ENCODE data around the gene CYP26A1. TPM values are rescaled to one million over a fixed set of nuclear protein-coding genes. Genes with fewer than 3 reads are reported as not detected.
A peak's percentile ranks its signal among the peaks of the same experiment; 100 is the strongest.

The CYP26A1 gene
- total and polyA plus RNA-seq, 2 experiments from 2014 or later = 1.2 to 1.8 TPM

DNA sequence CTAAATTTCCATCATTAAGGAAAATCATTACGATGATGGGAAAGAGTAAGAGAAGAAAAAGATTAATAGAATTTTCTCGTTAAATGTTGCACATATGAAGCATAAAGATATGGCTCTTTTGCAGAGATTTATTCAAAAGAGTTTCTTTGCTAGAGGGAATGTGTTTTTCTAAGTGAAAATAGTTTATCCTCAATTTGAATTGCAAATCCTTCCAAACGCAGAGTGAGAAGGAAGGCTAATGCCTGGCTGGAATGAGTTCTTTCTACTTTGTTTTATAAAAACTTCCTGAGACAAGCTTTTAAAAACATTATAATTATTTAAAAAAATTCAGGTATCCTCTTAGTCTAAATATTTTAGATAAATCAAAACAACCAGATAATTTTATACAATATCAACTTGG is 14.2 kb downstream of the CYP26A1 start:
- no peak for ATAC-seq
- peak overlapping the region; percentile 42 for H3K4me2 ChIP-seq
- H2AFZ ChIP-seq = no peak overlapping the region
- Mint-ChIP-seq H3K4me1 (peaks cover 26% of the 10 kb centered on the region), H3K36me3 (ENCODE audit: low read depth) (peaks cover 8% of the 10 kb centered on the region; the same call in 2 of the 3 replicates), H3K9me3 (peaks cover 2% of the 10 kb centered on the region; the same call in 2 of the 3 replicates), H3K27ac (0 out of 2 replicates have a peak overlapping the region, but pooled peaks have one; percentile 1), H3K4me3 (no peak overlapping the region), H3K27me3 (ENCODE audit: insufficient read depth, low read depth, poor library complexity) (peaks cover 12% of the 10 kb centered on the region)
- peaks cover 22% of the 10 kb centered on the region for H3K4me1 ChIP-seq (ENCODE audit: insufficient read depth)
- H3F3A ChIP-seq (replicated peaks; ENCODE audit: low read depth) = no peaks in the 10 kb centered on the region; the same call in 1 of the 2 replicates
- peak overlapping the region; percentile 65 for H3K27ac ChIP-seq (ENCODE audit: low read depth)
- H3K27me3 ChIP-seq (ENCODE audit: insufficient read depth) = no peaks in the 10 kb centered on the region
- no peaks in the 10 kb centered on the region for H3K36me3 ChIP-seq (ENCODE audit: insufficient read depth)
- peaks cover 15% of the 10 kb centered on the region; the same call in 1 of the 2 replicates for H3K9me2 ChIP-seq (ENCODE audit: insufficient read depth)
- no peak overlapping the region for H3K4me3 ChIP-seq
- no peaks in the 10 kb centered on the region for H4K20me1 ChIP-seq (replicated peaks; ENCODE audit: insufficient read depth)
- TF ChIP-seq EZH2phosphoT487 (IDR thresholded peaks at IDR 0.05; ENCODE audit: unreplicated experiment) (no peak), EZH2 (IDR thresholded peaks at IDR 0.05; ENCODE audit: low read depth, unreplicated experiment) (no peak), POLR2AphosphoS5 (IDR thresholded peaks at IDR 0.05; ENCODE audit: low read depth) (no peak), JUNB (IDR thresholded peaks at IDR 0.05; ENCODE audit: unreplicated experiment) (no peak), STAT1 (IDR thresholded peaks at IDR 0.05; ENCODE audit: unreplicated experiment) (no peak), ZNF331 (CRISPR knock-in tag; IDR thresholded peaks at IDR 0.05; ENCODE audit: low read depth) (no peak), ZNF114 (CRISPR knock-in tag; IDR thresholded peaks at IDR 0.05) (no peak), NANOG (IDR thresholded peaks at IDR 0.05; ENCODE audit: borderline replicate concordance) (no peak)
- TF ChIP-seq, protein P1, sequence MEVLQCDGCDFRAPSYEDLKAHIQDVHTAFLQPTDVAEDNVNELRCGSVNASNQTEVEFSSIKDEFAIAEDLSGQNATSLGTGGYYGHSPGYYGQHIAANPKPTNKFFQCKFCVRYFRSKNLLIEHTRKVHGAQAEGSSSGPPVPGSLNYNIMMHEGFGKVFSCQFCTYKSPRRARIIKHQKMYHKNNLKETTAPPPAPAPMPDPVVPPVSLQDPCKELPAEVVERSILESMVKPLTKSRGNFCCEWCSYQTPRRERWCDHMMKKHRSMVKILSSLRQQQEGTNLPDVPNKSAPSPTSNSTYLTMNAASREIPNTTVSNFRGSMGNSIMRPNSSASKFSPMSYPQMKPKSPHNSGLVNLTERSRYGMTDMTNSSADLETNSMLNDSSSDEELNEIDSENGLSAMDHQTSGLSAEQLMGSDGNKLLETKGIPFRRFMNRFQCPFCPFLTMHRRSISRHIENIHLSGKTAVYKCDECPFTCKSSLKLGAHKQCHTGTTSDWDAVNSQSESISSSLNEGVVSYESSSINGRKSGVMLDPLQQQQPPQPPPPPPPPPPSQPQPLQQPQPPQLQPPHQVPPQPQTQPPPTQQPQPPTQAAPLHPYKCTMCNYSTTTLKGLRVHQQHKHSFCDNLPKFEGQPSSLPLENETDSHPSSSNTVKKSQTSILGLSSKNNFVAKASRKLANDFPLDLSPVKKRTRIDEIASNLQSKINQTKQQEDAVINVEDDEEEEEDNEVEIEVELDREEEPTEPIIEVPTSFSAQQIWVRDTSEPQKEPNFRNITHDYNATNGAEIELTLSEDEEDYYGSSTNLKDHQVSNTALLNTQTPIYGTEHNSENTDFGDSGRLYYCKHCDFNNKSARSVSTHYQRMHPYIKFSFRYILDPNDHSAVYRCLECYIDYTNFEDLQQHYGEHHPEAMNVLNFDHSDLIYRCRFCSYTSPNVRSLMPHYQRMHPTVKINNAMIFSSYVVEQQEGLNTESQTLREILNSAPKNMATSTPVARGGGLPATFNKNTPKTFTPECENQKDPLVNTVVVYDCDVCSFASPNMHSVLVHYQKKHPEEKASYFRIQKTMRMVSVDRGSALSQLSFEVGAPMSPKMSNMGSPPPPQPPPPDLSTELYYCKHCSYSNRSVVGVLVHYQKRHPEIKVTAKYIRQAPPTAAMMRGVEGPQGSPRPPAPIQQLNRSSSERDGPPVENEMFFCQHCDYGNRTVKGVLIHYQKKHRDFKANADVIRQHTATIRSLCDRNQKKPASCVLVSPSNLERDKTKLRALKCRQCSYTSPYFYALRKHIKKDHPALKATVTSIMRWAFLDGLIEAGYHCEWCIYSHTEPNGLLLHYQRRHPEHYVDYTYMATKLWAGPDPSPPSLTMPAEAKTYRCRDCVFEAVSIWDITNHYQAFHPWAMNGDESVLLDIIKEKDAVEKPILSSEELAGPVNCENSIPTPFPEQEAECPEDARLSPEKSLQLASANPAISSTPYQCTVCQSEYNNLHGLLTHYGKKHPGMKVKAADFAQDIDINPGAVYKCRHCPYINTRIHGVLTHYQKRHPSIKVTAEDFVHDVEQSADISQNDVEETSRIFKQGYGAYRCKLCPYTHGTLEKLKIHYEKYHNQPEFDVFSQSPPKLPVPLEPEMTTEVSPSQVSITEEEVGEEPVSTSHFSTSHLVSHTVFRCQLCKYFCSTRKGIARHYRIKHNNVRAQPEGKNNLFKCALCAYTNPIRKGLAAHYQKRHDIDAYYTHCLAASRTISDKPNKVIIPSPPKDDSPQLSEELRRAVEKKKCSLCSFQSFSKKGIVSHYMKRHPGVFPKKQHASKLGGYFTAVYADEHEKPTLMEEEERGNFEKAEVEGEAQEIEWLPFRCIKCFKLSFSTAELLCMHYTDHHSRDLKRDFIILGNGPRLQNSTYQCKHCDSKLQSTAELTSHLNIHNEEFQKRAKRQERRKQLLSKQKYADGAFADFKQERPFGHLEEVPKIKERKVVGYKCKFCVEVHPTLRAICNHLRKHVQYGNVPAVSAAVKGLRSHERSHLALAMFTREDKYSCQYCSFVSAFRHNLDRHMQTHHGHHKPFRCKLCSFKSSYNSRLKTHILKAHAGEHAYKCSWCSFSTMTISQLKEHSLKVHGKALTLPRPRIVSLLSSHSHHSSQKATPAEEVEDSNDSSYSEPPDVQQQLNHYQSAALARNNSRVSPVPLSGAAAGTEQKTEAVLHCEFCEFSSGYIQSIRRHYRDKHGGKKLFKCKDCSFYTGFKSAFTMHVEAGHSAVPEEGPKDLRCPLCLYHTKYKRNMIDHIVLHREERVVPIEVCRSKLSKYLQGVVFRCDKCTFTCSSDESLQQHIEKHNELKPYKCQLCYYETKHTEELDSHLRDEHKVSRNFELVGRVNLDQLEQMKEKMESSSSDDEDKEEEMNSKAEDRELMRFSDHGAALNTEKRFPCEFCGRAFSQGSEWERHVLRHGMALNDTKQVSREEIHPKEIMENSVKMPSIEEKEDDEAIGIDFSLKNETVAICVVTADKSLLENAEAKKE (CRISPR knock-in tag; IDR thresholded peaks at IDR 0.05) = no peak
- TF ChIP-seq, protein P2, sequence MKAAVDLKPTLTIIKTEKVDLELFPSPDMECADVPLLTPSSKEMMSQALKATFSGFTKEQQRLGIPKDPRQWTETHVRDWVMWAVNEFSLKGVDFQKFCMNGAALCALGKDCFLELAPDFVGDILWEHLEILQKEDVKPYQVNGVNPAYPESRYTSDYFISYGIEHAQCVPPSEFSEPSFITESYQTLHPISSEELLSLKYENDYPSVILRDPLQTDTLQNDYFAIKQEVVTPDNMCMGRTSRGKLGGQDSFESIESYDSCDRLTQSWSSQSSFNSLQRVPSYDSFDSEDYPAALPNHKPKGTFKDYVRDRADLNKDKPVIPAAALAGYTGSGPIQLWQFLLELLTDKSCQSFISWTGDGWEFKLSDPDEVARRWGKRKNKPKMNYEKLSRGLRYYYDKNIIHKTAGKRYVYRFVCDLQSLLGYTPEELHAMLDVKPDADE (IDR thresholded peaks at IDR 0.05) = no peak
- H3K79me2 ChIP-seq (replicated peaks; ENCODE audit: insufficient read depth) = no peaks in the 10 kb centered on the region
- DNase-seq (ENCODE audit: low spot score) = no peak

Measured in GM23338 (cell line).